Posterior vena cava (tissue), 2 donors: ENCODE data around the gene SCNN1B. TPM values are rescaled to one million over a fixed set of nuclear protein-coding genes. Genes with fewer than 3 reads are reported as not detected.
"Not testable (repeated sequence)": the region's sequence is repeated elsewhere in the genome, so short reads cannot be mapped to it uniquely, and the experiment has no call there.

Experiments used
- DNase-seq: peaks from one replicate; pipeline ENCODE4 v3.0.0-alpha.2; 2020; ENCODE audit warnings: low spot score
- intact Hi-C, 2 donors: fragments of 100-400 bp; cut with DNase I; formaldehyde crosslinking; loops; one replicate each; pipeline versions ENCODE4 v1.14.1 to v1.14.2; 2022 to 2023
- total RNA-seq, 2 donors: library from RNA; stranded (reverse); fragmentation: NEBNext Ultra II Directional; extraction: Animal tissue kit (Norgen Biotek cat#: 25700); gene quantifications; one replicate each; pipeline ENCODE4 v1.2.1, GENCODE V29; 2021
- donor health status: DM: yes; HTN: yes; CAD: no.
- donor health status: DM: yes; HTN: yes; CAD: no.

The SCNN1B gene
- total RNA-seq, 2 donors from 2014 or later: 2.7 to 4.5 TPM

GRCh38 chr16:23343643-23344612 is 41.8 kb downstream of the SCNN1B start:
- intact Hi-C loops: loop anchor here in 1 of 2 donors (1.0 kb wide), 1 partner anchor 41 kb away; no protein-coding TSS in a partner anchor

GRCh38 chr16:23345237-23345636 is 43.1 kb downstream of the SCNN1B start:
- intact Hi-C loops: no loop called here
- peak; percentile 51 for DNase-seq

More at GRCh38 chr16:23343643-23344612, 41.8 kb downstream of the SCNN1B start:
- DNase-seq: no peak

GRCh38 chr16:23348579-23349469 is 46.7 kb downstream of the SCNN1B start:
- DNase-seq: peak; percentile 62
- intact Hi-C loops: no loop called here

- DNase-seq: peak; percentile 47
- intact Hi-C loops: no loop called here
Observed at GRCh38 chr16:23351360-23351759, 49.3 kb downstream of the SCNN1B start.

- intact Hi-C loops: no loop called here
- peak; percentile 32 for DNase-seq
Observed at GRCh38 chr16:23353440-23353839, 51.3 kb downstream of the SCNN1B start.

- DNase-seq: peak; percentile 41
- intact Hi-C loops: no loop called here
Observed at GRCh38 chr16:23354246-23354645, 52.1 kb downstream of the SCNN1B start.

GRCh38 chr16:23355106-23355670 is 53.1 kb downstream of the SCNN1B start:
- intact Hi-C loops: no loop called here
- DNase-seq: peak; percentile 69

- peak; percentile 50 for DNase-seq
- intact Hi-C loops: no loop called here
Observed at GRCh38 chr16:23356941-23357340, 54.8 kb downstream of the SCNN1B start.

GRCh38 chr16:23357761-23358290 is 55.7 kb downstream of the SCNN1B start:
- DNase-seq: peak; percentile 56
- intact Hi-C loops: no loop called here

- intact Hi-C loops: no loop called here
- DNase-seq: peak; percentile 35
Observed at GRCh38 chr16:23359092-23359760, 57.1 kb downstream of the SCNN1B start.

- peak; percentile 60 for DNase-seq
- intact Hi-C loops: no loop called here
Observed at GRCh38 chr16:23362460-23363317, 60.6 kb downstream of the SCNN1B start.

- no peak for DNase-seq
- intact Hi-C loops: no loop called here
Observed at GRCh38 chr16:23365602-23366240, 63.6 kb downstream of the SCNN1B start.

- intact Hi-C loops: not testable (repeated sequence)
Observed at GRCh38 chr16:23366341-23366740, 64.2 kb downstream of the SCNN1B start.

GRCh38 chr16:23367564-23367963 is 65.5 kb downstream of the SCNN1B start:
- intact Hi-C loops: no loop called here
- DNase-seq: no peak

More at GRCh38 chr16:23366341-23366740, 64.2 kb downstream of the SCNN1B start:
- DNase-seq: not testable (repeated sequence)

GRCh38 chr16:23367988-23368387 is 65.9 kb downstream of the SCNN1B start:
- intact Hi-C loops: no loop called here
- no peak for DNase-seq

- intact Hi-C loops: no loop called here
- no peak for DNase-seq
Observed at GRCh38 chr16:23368469-23368868, 66.4 kb downstream of the SCNN1B start.

GRCh38 chr16:23369416-23369815 is 67.3 kb downstream of the SCNN1B start:
- DNase-seq: no peak
- intact Hi-C loops: no loop called here
